GM19351 (cell line): Measurements from ENCODE around the gene KLHL5.
"Not testable (repeated sequence)": the region's sequence is repeated elsewhere in the genome, so short reads cannot be mapped to it uniquely, and the experiment has no call there.

Experiments
- ATAC-seq: cut with Tn5 transposase; IDR thresholded peaks from one replicate; pipeline ENCODE4 v1.9.1; 2021; ENCODE audit warnings: mild to moderate bottlenecking, moderate library complexity; ENCODE audit not compliant: unreplicated experiment

Gene KLHL5, protein sequence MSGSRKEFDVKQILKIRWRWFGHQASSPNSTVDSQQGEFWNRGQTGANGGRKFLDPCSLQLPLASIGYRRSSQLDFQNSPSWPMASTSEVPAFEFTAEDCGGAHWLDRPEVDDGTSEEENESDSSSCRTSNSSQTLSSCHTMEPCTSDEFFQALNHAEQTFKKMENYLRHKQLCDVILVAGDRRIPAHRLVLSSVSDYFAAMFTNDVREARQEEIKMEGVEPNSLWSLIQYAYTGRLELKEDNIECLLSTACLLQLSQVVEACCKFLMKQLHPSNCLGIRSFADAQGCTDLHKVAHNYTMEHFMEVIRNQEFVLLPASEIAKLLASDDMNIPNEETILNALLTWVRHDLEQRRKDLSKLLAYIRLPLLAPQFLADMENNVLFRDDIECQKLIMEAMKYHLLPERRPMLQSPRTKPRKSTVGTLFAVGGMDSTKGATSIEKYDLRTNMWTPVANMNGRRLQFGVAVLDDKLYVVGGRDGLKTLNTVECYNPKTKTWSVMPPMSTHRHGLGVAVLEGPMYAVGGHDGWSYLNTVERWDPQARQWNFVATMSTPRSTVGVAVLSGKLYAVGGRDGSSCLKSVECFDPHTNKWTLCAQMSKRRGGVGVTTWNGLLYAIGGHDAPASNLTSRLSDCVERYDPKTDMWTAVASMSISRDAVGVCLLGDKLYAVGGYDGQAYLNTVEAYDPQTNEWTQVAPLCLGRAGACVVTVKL

DNA sequence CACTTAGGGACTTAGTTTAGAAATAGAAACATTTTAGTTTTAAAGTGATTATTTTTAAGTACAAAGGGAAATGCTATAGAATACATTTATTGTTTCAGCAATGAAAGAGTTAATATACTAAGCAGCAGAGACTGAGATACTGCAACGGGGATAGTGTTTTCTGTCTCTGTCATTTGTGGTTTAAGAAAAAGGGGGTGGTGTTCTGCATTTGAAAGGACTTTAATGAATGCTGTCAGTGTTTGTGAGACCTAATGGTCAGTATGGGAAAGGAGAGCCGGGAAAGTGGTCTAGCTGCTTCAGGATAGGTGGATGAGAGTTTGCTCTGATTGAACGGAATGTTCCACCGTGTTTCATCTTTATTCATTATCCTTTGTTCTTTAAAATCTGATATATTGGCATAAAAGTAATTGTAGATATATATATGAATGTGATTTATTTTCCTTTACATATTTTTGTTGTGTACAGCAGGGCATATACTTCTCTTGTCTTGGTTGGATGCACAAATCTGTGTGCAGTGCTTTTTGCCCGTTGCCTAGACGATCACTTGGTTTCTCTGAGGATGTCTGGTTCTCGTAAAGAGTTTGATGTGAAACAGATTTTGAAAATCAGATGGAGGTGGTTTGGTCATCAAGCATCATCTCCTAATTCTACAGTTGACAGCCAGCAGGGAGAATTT lies at the start of gene KLHL5:
Gene KLHL5, plus strand, starts transcription at position 139 of the 676 bp plus-strand sequence. Its CDS starts 421 bp downstream, at position 560.
- ATAC-seq: no peak

DNA sequence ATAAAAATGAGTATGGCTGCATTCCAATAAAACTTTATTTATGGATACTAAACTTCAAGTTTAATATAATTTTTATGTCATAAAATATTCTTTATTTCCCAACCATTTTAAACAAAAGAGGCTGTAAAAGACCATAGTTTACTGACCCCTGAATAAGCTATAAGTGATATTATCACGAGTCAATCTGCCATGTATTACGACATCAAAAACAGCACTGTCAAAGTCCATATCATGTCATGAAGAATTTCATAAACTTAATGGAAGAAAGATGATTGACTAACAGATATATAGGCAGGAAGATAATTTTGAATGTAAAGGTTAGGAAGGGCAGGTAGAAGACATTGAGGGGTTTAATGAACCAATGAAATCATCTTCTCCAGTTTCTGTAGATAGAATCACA lies 48.0 kb upstream of the KLHL5 start:
- ATAC-seq: no peak

DNA sequence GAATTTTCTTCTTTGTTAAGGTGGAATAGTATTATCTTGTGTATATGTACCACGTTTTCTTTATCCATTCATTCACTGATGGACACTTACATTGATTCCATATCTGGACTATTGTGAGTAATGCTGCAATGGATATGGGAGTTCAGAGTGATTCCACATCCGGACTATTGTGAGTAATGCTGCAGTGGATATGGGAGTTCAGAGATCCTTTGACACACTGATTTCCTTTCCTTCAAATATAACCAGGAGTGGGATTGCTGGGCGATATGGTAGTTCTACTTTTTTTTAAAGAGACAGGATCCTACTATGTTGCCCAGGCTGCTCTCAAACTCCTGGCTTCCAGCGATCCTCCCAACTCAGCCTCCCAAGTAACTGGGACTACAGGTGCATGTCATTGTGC lies 41.9 kb upstream of the KLHL5 start:
- ATAC-seq: no peak

DNA sequence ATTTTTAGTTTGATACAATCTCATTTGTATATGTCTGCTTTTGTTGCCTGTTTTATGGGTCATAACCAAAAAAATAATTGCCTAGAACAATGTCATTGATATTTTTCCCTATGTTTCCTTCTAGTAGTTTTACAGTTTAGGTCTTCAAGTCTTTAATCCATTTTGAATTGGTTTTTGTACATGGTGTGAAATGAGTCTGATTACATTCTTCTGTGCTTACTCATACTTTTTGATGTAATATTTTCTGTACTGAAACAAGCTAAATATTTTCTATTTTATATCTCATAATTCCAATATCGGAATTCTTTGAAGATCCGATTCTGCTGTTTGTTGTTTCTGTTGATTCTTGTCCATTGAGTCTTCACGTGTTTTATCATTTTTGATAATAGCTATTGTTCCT lies 40.4 kb upstream of the KLHL5 start:
- no peak for ATAC-seq

DNA sequence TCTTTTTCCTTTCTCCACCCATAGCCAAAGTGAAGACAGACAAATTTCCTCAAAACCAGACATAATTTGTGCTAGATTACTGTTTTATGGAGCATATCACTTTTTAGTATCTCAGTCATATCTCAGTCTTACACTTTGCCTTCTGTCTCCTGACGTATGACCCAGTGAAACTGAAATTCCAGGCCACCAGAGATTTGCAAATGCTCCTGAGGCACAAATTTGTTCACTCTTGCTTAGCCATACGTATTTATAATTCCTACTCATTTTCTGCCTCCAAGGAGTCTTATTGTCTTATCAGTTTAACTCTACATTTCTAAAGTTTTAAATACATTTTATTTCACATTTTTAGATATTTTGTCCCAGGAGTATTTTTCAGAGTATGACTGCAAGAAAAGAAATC lies 39.8 kb upstream of the KLHL5 start:
- ATAC-seq: no peak

DNA sequence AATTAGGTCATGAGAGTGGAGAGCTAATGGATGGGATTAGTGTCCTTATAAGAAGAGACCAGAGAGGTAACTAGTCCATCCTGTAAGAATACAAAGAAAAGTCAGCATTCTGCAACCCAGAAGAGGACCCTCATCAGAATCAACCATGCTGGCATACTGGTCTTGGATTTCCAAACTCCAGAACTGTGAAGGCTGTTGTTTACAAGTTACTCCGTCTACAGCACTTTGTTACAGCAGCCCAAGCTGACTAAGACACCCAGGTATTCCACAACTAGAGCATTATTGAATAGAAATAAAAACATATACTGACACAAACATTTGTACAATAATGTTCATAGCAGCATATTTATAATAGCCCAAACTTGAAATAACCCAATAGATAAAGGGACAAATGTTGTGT lies 39.0 kb upstream of the KLHL5 start:
- ATAC-seq: no peak

DNA sequence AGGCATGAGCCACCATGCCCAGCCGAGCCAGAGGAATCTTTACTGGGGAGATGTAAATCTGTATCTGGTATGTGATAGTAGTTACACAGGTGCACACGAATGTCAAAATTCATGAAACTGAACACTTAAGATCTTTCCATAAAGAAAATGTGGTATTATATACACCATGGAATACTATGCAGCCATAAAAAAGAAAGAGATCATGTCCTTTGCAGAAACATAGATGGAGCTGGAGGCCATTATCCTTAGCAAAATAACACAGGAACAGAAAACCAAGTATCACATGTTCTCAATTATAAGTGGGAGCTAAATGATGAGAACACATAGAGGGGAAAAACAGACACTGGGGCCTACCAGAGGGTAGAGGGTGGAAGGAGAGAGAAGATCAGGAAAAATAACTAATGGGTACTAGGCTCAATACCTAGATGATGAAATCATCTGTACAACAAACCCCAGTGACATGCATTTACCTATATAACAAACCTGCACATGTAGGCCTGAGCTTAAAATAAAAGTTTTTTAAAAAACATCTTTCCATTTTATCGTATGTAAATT lies 37.6 kb upstream of the KLHL5 start:
- ATAC-seq: no peak

DNA sequence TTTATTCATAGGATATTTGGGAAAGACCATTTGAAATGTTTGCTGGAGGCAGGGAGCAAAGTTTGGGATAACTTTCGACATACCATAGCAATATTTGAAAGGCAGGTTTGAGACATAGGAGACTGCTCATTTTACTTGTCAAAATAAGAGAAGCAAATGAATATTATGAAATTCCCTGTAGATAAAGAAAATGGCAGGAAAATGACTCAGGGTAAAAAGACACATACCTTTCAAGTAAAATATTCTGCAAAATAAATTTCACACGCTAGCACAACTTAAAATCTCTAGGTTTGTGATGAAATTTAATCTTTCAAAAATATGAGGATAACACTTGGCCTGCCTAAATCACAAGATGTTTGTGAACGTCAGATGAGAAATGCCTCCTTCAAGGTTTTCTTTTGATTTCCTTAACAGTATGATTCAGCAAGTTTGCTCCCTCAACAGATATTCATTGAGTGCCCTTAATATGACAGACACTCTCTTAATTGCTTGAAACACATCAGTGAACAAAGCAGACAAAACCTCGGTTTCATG lies 36.4 kb upstream of the KLHL5 start:
- ATAC-seq: no peak

DNA sequence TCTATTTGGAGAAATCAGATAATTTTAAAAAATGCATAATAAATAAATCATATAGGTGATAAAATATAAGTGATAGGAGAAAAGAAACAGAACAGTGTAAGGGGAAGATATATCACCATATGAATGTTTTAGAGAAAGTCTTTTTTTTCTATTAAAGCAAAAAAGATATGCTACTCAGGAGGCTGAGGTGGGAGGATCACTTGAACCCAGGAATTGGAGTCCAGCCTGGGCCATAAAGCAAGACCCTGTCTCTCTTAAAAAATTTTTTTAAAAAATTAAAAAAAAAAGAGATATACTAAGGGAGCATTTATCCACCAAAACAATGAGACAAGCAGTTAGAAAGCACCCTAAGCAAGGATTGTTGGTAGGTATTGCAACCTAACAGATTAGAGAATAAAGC lies 35.9 kb upstream of the KLHL5 start:
- ATAC-seq: no peak

DNA sequence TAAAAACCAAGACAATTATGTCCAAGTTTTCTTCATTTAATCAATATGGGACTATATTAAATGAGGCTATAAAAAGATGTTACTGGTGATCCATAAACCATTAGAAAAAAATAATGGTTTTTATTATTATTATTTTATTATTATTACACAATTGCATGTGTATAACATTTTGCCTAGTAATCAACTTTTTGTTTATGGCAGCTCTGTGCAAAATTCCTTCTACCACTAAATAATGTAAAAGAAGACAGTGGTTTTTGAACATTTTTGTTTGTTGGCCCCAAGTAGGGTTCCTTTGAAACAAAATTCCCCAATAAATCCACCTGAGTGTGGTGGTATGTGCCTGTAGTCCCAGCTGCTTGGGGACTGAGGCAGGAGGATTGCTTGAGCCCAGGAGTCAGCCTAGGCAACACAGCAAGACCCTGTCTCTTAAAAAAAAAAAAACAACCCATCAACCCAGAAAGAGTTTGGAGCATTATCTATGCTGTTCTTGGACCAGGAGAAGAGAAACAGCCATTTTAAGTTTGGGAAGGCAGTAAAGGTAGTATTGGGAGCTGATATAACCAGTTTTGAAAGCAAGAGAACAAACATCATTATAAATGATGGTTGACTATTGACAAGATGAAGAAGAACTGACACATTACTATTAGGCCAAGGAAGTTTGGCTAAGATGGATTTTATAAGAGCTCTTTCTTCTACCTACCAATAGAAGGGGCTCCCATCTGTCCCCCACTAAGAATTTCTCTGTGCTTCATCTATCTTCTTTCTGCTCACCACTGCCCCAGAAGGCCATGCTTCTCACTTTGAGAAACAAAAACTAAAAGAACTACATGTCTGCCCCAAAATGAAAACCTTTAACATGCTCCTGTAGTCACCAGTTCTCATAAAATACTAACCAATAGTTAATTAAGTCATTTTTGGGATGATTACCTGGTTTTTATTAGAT lies 32.0 kb upstream of the KLHL5 start:
- peak; percentile 39 for ATAC-seq

DNA sequence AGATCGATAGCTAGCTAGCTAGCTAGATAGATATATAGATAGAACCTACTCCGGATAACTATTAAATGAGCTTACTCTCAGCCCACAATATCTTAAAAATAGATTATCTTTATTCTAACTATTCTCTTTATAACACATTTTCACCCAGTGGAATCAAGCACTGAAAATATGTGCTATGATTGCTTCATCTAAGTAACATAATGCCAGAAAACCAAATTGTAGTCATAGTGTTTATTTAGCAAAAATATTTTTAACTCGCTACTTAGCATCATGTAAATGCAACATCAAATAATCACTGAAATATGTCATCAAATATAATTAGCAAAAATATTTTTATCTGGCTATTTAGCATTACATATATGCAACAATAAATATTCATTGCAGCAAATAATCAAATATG lies 31.3 kb upstream of the KLHL5 start:
- ATAC-seq: peak; percentile 1

DNA sequence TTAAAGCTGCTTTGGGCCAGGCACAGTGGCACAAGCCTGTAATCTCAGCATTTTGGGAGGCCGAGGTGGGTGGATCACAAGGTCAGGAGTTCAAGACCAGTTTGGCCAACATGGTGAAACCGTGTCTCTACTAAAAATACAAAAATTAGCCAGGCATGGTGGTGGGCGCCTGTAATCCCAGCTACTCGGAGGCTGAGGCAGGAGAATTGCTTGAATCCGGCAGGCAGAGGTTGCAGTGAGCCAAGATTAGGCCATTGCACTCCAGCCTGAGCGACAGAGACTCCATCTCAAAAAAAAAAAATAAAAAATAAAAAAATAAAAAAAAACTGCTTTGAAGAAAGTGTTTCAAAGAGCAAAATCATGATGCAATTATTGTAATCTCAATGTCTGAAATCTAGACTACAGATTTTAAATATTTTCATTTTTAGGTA lies 30.4 kb upstream of the KLHL5 start:
- ATAC-seq: not testable (repeated sequence)

DNA sequence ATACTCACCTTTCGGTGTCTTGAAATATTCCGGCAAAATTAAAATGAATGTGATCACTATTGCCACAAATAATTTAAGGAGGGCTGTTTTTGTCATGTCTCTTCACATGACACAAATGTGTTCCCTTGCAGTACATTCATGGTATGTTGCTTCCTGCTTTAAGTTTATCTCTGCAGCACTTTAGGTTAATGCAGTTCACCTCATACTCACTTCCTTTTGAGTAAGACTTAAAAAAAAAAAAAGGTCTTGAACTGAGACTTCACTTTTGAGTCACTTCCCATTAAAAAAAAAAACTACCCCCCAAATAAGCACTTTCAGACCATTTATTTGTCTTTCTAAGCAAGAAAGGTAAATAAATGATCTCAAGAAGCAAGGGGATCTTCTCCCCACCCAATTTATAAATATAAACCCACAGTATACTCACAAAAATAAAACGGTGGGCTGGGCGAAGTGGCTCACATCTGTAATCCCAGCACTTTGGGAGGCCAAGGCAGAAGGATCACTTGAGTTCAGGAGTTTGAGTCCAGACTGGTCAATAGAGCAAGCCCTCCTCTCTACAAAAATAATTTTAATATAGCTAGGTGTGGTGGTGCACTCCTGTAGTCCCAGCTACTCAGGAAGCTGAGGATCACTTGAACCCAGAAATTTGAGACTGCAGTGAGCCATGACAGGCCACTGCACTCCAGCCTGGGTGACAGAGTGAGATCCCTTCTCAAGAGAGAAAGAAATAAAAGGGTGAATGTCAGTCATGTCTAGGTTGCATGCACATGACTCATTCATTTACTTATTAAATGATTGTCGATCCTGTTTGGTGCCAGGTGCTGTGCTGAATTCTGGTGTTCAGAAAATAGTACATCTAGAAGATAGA lies 29.6 kb upstream of the KLHL5 start, which contains the start of gene TMEM156:
Gene TMEM156, minus strand, starts transcription at position 192 of the 868 bp plus-strand sequence. Its CDS starts 96 bp downstream, at position 96.
- peak; percentile 70 for ATAC-seq

DNA sequence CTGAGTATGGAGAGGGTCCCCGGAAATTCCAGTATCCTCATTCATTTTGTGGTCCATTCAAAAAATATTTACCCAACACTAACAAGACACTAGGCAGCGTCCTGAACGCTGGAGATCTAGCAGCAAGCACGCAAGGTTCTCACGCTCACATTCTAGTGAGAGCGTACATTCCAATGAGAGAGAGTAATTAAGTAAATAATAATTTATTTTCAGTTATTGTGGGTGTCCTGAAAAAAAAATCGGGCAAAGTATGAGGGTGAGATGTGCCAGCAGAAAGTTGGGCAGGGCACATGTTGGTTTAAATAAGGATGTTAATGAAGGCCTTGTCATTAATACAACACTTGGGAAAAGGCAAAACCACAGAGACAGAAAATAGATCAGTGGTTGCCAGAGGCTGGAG lies 25.9 kb upstream of the KLHL5 start:
- ATAC-seq: no peak

DNA sequence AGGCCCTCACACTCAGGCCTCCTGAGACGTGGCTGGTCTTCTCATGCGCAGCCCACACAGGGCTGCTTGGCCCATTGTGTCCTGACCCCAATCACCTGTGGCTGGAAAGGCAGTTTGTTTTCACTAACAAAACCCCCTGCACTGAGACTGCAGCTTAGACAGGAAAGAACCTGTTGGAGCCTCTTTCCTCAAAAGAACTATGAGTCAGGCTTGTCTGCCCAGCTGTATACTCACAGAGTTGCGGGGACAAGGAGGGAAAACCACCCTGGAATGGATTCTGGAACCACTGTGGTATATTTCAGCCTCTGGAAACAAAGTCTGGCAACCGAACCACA lies 24.6 kb upstream of the KLHL5 start:
- ATAC-seq: no peak

DNA sequence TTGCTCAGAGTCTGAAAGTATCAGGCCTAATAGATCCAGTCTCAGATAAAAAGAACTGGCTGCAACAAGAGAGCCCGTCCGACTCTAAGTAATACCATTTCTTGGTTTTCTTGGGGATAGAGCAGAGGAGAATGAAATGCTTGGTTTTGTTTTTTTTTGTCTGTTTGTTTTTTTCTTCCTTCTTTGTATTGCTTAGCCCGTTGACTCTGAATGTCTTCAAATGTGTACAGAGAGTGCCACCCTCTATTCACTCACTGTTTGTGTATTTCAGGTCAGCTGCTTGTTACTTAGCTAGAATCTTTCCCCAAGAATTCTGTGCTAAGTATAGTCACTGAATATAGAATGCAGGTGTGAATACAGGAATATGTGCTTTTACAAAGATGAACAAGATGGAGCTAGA lies 24.1 kb upstream of the KLHL5 start:
- no peak for ATAC-seq

DNA sequence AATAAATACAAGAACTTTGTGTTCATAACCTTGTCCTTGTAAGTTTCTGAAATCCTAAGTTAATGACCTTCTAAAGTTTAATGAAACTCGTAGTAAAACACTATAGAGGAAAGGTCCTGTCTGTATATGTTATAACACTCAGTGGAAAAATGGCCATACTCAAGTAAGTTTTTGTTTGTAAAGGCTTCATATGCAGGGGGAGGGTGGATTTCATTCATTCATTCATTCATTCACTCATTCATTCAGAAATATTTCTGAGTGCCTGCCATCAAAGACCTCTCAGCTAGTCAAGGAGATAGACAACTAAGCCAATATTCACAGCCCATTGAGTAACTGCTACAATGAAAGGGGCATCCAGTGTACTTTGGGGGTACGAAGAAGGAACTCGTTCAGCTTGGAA lies 22.9 kb upstream of the KLHL5 start:
- no peak for ATAC-seq

DNA sequence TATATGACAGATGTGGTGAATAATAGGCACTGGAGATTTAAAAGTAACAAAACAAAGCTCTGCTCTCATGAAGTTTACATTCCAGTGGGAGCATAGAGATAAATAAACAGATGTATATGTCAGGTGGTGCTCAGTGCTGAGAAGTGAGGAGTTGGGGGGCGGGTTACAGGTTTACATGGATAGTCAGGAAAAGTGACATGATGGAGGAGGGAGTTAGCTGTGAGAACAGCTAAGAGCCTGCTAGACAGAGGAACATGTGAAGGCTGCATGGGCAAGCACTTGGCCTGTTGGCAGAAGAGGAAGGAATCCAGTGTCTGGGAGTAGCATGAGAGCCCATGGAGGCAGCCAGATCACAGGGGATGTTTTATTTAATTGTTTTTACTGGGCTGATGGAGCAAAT lies 19.7 kb upstream of the KLHL5 start:
- ATAC-seq: no peak
